ENCODE results near the gene TLR8. TPM values are rescaled to one million over a fixed set of nuclear protein-coding genes. Genes with fewer than 3 reads are reported as not detected.

The TLR8 gene
- polyA plus RNA-seq, 1 donor from 2014 or later: 0.20 TPM

Other genes starting within 250 kb of the TLR8 start
- 36.9 TPM for gene PRPS2, start 115.2 kb upstream of the TLR8 start, polyA plus RNA-seq
- gene TLR7, start 39.5 kb upstream of the TLR8 start, polyA plus RNA-seq: 26.1 TPM
- gene TMSB4X, start 68.5 kb downstream of the TLR8 start, polyA plus RNA-seq: 19,114 TPM
- gene FAM9C, start 138.0 kb downstream of the TLR8 start, polyA plus RNA-seq: not detected

Measured in IgD-negative memory B cell (primary cell).